HTR-8/SVneo (cell line): ENCODE results near the gene WDR82.

Experiments
- DNase-seq: peaks from one replicate; pipeline ENCODE4 v3.0.0; 2011; ENCODE audit warnings: low spot score, mixed read lengths; ENCODE audit not compliant: insufficient read length
- FAIRE-seq: peaks from 2 replicates; lab custom pipeline; 2011; peaks lifted over from hg19 to GRCh38; lab: Jason Lieb, UNC

Gene WDR82

GRCh38 chr3:52310861-52311575, 32.6 kb upstream of the WDR82 start:
- peak; percentile 59 for FAIRE-seq
- DNase-seq = no peak

GRCh38 chr3:52308308-52308707, 29.9 kb upstream of the WDR82 start:
- DNase-seq (no peak), FAIRE-seq (peak; percentile 60)

GRCh38 chr3:52306978-52307377, 28.5 kb upstream of the WDR82 start:
- no peak for FAIRE-seq
- no peak for DNase-seq

GRCh38 chr3:52305926-52306325, 27.5 kb upstream of the WDR82 start:
- no peak for FAIRE-seq
- DNase-seq = no peak

GRCh38 chr3:52303811-52304210, 25.4 kb upstream of the WDR82 start:
- no peak for DNase-seq
- no peak for FAIRE-seq

GRCh38 chr3:52302426-52303145, 24.1 kb upstream of the WDR82 start:
- DNase-seq (no peak), FAIRE-seq (no peak)

- DNase-seq (peak; percentile 54), FAIRE-seq (peak; percentile 83)
These were observed 21.6 kb upstream of the WDR82 start for GRCh38 chr3:52299879-52300611.

- peak; percentile 26 for FAIRE-seq
- DNase-seq = no peak
These were observed 20.9 kb upstream of the WDR82 start for GRCh38 chr3:52299247-52299878.

- DNase-seq (no peak), FAIRE-seq (no peak)
These were observed 20.0 kb upstream of the WDR82 start for GRCh38 chr3:52298149-52299098.

- no peak for FAIRE-seq
- DNase-seq = no peak
These were observed 19.0 kb upstream of the WDR82 start for GRCh38 chr3:52297242-52298148.

- FAIRE-seq (peak; percentile 16), DNase-seq (no peak)
These were observed 17.3 kb upstream of the WDR82 start for GRCh38 chr3:52295671-52296208.

- no peak for FAIRE-seq
- no peak for DNase-seq
These were observed 16.1 kb upstream of the WDR82 start for GRCh38 chr3:52294320-52295150.

GRCh38 chr3:52293491-52294319, 15.3 kb upstream of the WDR82 start:
- FAIRE-seq = peak; percentile 9
- DNase-seq = no peak

GRCh38 chr3:52292247-52293065, 14.0 kb upstream of the WDR82 start:
- DNase-seq (no peak), FAIRE-seq (no peak)

- DNase-seq (no peak), FAIRE-seq (no peak)
These were observed 13.2 kb upstream of the WDR82 start for GRCh38 chr3:52291508-52292181.
